Astrocyte (in vitro differentiated cells and primary cell): ENCODE data around the gene NENF. TPM values are rescaled to one million over a fixed set of nuclear protein-coding genes. Genes with fewer than 3 reads are reported as not detected.

ENCODE experiments used
- DNase-seq: peaks from one replicate; pipeline ENCODE4 v3.0.0-alpha.2; 2010; ENCODE audit warnings: low read depth
- FAIRE-seq: peaks from 2 replicates; lab custom pipeline; 2011; peaks lifted over from hg19 to GRCh38; lab: Jason Lieb, UNC
- H2AFZ ChIP-seq: 2 replicates; pipeline ENCODE4 v1.6.0; 2012; ENCODE audit warnings: low read depth, low read length, inconsistent platforms
- H3K27ac ChIP-seq: 2 replicates; pipeline ENCODE4 v1.5.1; 2011; ENCODE audit warnings: low read depth, low read length, inconsistent platforms
- H3K27me3 ChIP-seq: 2 replicates; pipeline ENCODE4 v1.6.0; 2011; ENCODE audit warnings: low read length, inconsistent platforms; ENCODE audit not compliant: insufficient read depth
- H3K36me3 ChIP-seq: 2 replicates; pipeline ENCODE4 v1.5.1; 2011; ENCODE audit warnings: low read length, inconsistent platforms; ENCODE audit not compliant: insufficient read depth
- H3K4me1 ChIP-seq: 2 replicates; pipeline ENCODE4 v1.5.1; 2011; ENCODE audit warnings: low read length, inconsistent platforms; ENCODE audit not compliant: insufficient read depth
- H3K4me2 ChIP-seq: 2 replicates; pipeline ENCODE4 v1.6.0; 2012; ENCODE audit warnings: low read length, inconsistent platforms
- H3K4me3 ChIP-seq: 2 replicates; pipeline ENCODE4 v1.5.1; 2011; ENCODE audit warnings: low read depth, mild to moderate bottlenecking, low read length, inconsistent platforms; ENCODE audit not compliant: insufficient read depth
- H3K79me2 ChIP-seq: 2 replicates; pipeline ENCODE4 v1.6.0; 2012; ENCODE audit warnings: mild to moderate bottlenecking, low read length, inconsistent platforms; ENCODE audit not compliant: insufficient read depth
- H3K9ac ChIP-seq: 2 replicates; pipeline ENCODE4 v1.6.0; 2012; ENCODE audit warnings: mild to moderate bottlenecking, low read length, inconsistent platforms
- H3K9me3 ChIP-seq: 2 replicates; pipeline ENCODE4 v1.5.1; 2012; ENCODE audit warnings: low read depth, mild to moderate bottlenecking, low read length, inconsistent platforms; ENCODE audit not compliant: insufficient read depth
- H4K20me1 ChIP-seq: 2 replicates; pipeline ENCODE4 v1.6.0; 2012; ENCODE audit warnings: low read length, inconsistent platforms; ENCODE audit not compliant: insufficient read depth
- H3K27ac Mint-ChIP-seq: one replicate; pipeline ENCODE4 v1.8.0; 2021; ENCODE audit warnings: mild to moderate bottlenecking, mixed read lengths; ENCODE audit not compliant: unreplicated experiment
- H3K27me3 Mint-ChIP-seq: one replicate; pipeline ENCODE4 v1.8.0; 2021; ENCODE audit warnings: low read depth, mixed read lengths; ENCODE audit not compliant: unreplicated experiment
- H3K36me3 Mint-ChIP-seq: one replicate; pipeline ENCODE4 v1.8.0; 2021; ENCODE audit warnings: low read depth, mixed read lengths; ENCODE audit not compliant: unreplicated experiment
- H3K4me1 Mint-ChIP-seq: one replicate; pipeline ENCODE4 v1.8.0; 2021; ENCODE audit warnings: low read depth, mixed read lengths; ENCODE audit not compliant: unreplicated experiment
- H3K4me3 Mint-ChIP-seq: one replicate; pipeline ENCODE4 v1.8.0; 2021; ENCODE audit warnings: mild to moderate bottlenecking, moderate library complexity, mixed read lengths; ENCODE audit not compliant: unreplicated experiment
- H3K9me3 Mint-ChIP-seq: one replicate; pipeline ENCODE4 v1.8.0; 2021; ENCODE audit warnings: mild to moderate bottlenecking, mixed read lengths; ENCODE audit not compliant: unreplicated experiment
- CTCF ChIP-seq: IDR thresholded peaks from 2 replicates; pipeline ENCODE4 v1.5.1; 2011; ENCODE audit warnings: low read depth, mild to moderate bottlenecking, inconsistent platforms, low read length, moderate library complexity; ENCODE audit not compliant: insufficient read depth
- EZH2 ChIP-seq: IDR thresholded peaks from 2 replicates; pipeline ENCODE4 v1.6.1; 2012; ENCODE audit warnings: mild to moderate bottlenecking, low read length, inconsistent platforms; ENCODE audit not compliant: insufficient read depth
- total RNA-seq: library from RNA; stranded (reverse); gene quantifications from 2 replicates; pipeline ENCODE4 v1.2.1, GENCODE V29; 2021

NENF gene
- total RNA-seq, 1 donor from 2014 or later: 34.4 TPM

GRCh38 chr1:212452323-212453155 lies 19.8 kb downstream of the NENF start:
- Mint-ChIP-seq H3K27ac (peak overlapping the region; percentile 14), H3K27me3 (peaks cover 17% of the 10 kb centered on the region), H3K9me3 (no peaks in the 10 kb centered on the region), H3K4me1 (peaks cover 3% of the 10 kb centered on the region), H3K4me3 (no peak overlapping the region), H3K36me3 (peaks cover 3% of the 10 kb centered on the region)
- peak overlapping the region; percentile 29 for H2AFZ ChIP-seq
- FAIRE-seq (no peak), DNase-seq (peak; percentile 81)
- peaks cover under 1% of the 10 kb centered on the region for H3K9me3 ChIP-seq
- peaks cover 6% of the 10 kb centered on the region for H3K4me1 ChIP-seq
- H3K27me3 ChIP-seq: no peaks in the 10 kb centered on the region
- H3K4me3 ChIP-seq: no peak overlapping the region
- TF ChIP-seq CTCF: no peak
- TF ChIP-seq EZH2: no peak
- no peak overlapping the region for H3K9ac ChIP-seq
- H4K20me1 ChIP-seq: no peaks in the 10 kb centered on the region
- peak overlapping the region; percentile 9 for H3K4me2 ChIP-seq
- H3K27ac ChIP-seq: no peak overlapping the region
- H3K36me3 ChIP-seq: no peaks in the 10 kb centered on the region
- H3K79me2 ChIP-seq: no peaks in the 10 kb centered on the region

- Mint-ChIP-seq H3K9me3 (peaks cover under 1% of the 10 kb centered on the region), H3K4me1 (peaks cover 3% of the 10 kb centered on the region), H3K36me3 (peaks cover 3% of the 10 kb centered on the region), H3K27ac (no peak overlapping the region), H3K27me3 (peaks cover 17% of the 10 kb centered on the region), H3K4me3 (no peak overlapping the region)
- peaks cover 3% of the 10 kb centered on the region for H3K9me3 ChIP-seq
- H2AFZ ChIP-seq: no peak overlapping the region
- no peaks in the 10 kb centered on the region for H4K20me1 ChIP-seq
- no peaks in the 10 kb centered on the region for H3K27me3 ChIP-seq
- no peak for TF ChIP-seq EZH2
- no peak for TF ChIP-seq CTCF
- DNase-seq: no peak
- no peaks in the 10 kb centered on the region for H3K36me3 ChIP-seq
- H3K9ac ChIP-seq: no peak overlapping the region
- H3K4me1 ChIP-seq: peaks cover 6% of the 10 kb centered on the region
- no peak overlapping the region for H3K27ac ChIP-seq
- H3K4me2 ChIP-seq: peak overlapping the region; percentile 9
- H3K4me3 ChIP-seq: no peak overlapping the region
- H3K79me2 ChIP-seq: no peaks in the 10 kb centered on the region
- FAIRE-seq: no peak
These were observed 20.6 kb downstream of the NENF start for GRCh38 chr1:212453156-212453857.
